ENCODE results near the gene ADARB2.

GRCh38 chr10:1665021-1665661 lies 72.2 kb downstream of the ADARB2 start:
- TF ChIP-seq POLR2AphosphoS5 (IDR thresholded peaks at IDR 0.05; ENCODE audit: low read depth), result no peak
- TF ChIP-seq CTCF (conservative IDR thresholded peaks at IDR 0.05; ENCODE audit: low read depth in 2 of 2), result no peak
- TF ChIP-seq EZH2 (IDR thresholded peaks at IDR 0.05; ENCODE audit: low read depth, unreplicated experiment), result no peak
- no peak for TF ChIP-seq ETS1 (IDR thresholded peaks at IDR 0.05)
- no peak for TF ChIP-seq REST (IDR thresholded peaks at IDR 0.05; ENCODE audit: unreplicated experiment)
- no peak for TF ChIP-seq STAT1 (IDR thresholded peaks at IDR 0.05; ENCODE audit: unreplicated experiment)
- TF ChIP-seq EZH2phosphoT487 (IDR thresholded peaks at IDR 0.05; ENCODE audit: unreplicated experiment), result no peak
- TF ChIP-seq CREB1 (CRISPR knock-in tag; IDR thresholded peaks at IDR 0.05; ENCODE audit: low read depth), result no peak
- no peak for TF ChIP-seq JUNB (IDR thresholded peaks at IDR 0.05; ENCODE audit: unreplicated experiment)
- no peak for TF ChIP-seq NANOG (IDR thresholded peaks at IDR 0.05; ENCODE audit: borderline replicate concordance)
- no peak for TF ChIP-seq ZNF114 (CRISPR knock-in tag; IDR thresholded peaks at IDR 0.05)
